ENCODE measurements around the gene TMEM190. TPM values are rescaled to one million over a fixed set of nuclear protein-coding genes. Genes with fewer than 3 reads are reported as not detected.
A peak's percentile ranks its signal among the peaks of the same experiment; 100 is the strongest.

Gene TMEM190
- total and polyA plus RNA-seq, 9 of the 15 experiments (the other 6 are each of a cell fraction or from before 2014, with no cell fraction given): not detected

DNA sequence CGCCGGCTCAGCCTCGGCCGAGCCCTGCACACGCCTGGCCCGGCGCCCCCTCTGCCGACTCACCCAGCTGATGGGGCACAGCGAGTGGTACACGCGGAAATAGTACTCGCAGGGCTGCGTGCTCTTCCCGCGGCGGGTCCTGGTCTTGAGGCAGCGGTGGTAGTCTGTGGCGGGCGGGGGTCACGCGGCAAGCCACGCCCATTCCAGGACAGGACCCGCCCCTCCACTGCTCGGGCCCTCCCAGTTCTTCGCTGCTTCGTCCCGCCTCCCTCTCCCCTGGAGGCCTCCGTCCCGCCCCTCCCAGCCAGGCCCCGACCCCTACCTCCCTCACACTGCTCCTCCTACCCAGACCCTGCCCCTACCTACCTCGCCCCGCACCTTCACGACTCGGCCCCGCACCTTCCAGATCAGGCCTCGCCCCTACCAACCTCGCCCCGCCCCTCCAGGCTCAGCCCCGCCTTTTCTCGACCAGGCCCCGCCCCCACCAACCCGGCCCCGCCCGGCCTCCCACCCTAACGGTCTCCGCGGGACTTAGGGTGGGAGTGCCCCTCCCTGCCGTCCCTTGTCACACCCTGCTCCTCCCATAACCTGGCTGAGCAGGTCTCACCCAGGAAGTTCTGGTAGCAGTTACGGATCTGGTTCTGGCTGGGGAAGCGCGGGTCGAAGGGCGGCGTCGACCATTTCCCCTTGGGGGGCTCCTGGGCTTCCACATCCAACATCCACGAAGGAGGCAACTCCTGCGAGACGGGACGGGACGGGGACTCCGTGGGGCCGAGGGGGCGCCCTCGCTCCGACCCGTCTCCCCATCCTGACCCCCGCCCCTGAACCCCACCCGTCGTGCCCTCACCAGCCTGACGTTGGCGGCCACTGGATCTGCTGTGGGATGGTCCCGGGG lies 22.6 kb upstream of the TMEM190 start (continued):
- TF ChIP-seq, protein P1, sequence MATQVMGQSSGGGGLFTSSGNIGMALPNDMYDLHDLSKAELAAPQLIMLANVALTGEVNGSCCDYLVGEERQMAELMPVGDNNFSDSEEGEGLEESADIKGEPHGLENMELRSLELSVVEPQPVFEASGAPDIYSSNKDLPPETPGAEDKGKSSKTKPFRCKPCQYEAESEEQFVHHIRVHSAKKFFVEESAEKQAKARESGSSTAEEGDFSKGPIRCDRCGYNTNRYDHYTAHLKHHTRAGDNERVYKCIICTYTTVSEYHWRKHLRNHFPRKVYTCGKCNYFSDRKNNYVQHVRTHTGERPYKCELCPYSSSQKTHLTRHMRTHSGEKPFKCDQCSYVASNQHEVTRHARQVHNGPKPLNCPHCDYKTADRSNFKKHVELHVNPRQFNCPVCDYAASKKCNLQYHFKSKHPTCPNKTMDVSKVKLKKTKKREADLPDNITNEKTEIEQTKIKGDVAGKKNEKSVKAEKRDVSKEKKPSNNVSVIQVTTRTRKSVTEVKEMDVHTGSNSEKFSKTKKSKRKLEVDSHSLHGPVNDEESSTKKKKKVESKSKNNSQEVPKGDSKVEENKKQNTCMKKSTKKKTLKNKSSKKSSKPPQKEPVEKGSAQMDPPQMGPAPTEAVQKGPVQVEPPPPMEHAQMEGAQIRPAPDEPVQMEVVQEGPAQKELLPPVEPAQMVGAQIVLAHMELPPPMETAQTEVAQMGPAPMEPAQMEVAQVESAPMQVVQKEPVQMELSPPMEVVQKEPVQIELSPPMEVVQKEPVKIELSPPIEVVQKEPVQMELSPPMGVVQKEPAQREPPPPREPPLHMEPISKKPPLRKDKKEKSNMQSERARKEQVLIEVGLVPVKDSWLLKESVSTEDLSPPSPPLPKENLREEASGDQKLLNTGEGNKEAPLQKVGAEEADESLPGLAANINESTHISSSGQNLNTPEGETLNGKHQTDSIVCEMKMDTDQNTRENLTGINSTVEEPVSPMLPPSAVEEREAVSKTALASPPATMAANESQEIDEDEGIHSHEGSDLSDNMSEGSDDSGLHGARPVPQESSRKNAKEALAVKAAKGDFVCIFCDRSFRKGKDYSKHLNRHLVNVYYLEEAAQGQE (IDR thresholded peaks at IDR 0.05; ENCODE audit: borderline replicate concordance): peak; percentile 23; the same call in 1 of the 2 replicates
- TF ChIP-seq, protein P1 (CRISPR knock-in tag; IDR thresholded peaks at IDR 0.05; ENCODE audit: low read depth): no peak
- TF ChIP-seq NBN (IDR thresholded peaks at IDR 0.05; ENCODE audit: low read depth) (no peak), MAFF (IDR thresholded peaks at IDR 0.05; ENCODE audit: low read length) (no peak), PHF20 (IDR thresholded peaks at IDR 0.05; ENCODE audit: partially characterized antibody) (no peak), NFIX (CRISPR knock-in tag; IDR thresholded peaks at IDR 0.05; ENCODE audit: low read depth) (no peak), TAF1 (IDR thresholded peaks at IDR 0.05; ENCODE audit: control insufficient read depth, extremely low read depth, insufficient read depth, low read length, severe bottlenecking) (peak; percentile 25), HDAC1 (IDR thresholded peaks at IDR 0.05) (0 out of 4 replicates have a peak, but pooled peaks of 1 of the 2 experiments have one; percentile 8), SP1 (CRISPR knock-in tag; IDR thresholded peaks at IDR 0.05) (peak; percentile 63), PRMT5 (CRISPR knock-in tag; IDR thresholded peaks at IDR 0.05) (no peak), NRF1 (conservative IDR thresholded peaks at IDR 0.05 in 1 of 2, IDR thresholded peaks at IDR 0.05 in 1 of 2) (0 out of 4 replicates have a peak, but pooled peaks have one; percentile 18 to 24), HNRNPH1 (optimal IDR thresholded peaks at IDR 0.05; ENCODE audit: low read depth, low read length) (no peak), GABPB1 (CRISPR knock-in tag; IDR thresholded peaks at IDR 0.05) (peak; percentile 40; the same call in 1 of the 2 replicates), ZBTB7A (IDR thresholded peaks at IDR 0.05; ENCODE audit: borderline replicate concordance, control insufficient read depth, low read depth, low read length) (peak; percentile 22; the same call in 1 of the 2 replicates), NFIC (IDR thresholded peaks at IDR 0.05) (peak; percentile 35; the same call in 1 of the 2 replicates), ZNF239 (CRISPR knock-in tag; IDR thresholded peaks at IDR 0.05) (no peak), SMAD2 (IDR thresholded peaks at IDR 0.05; ENCODE audit: low read depth, low read length) (no peak), ARID1B (IDR thresholded peaks at IDR 0.05) (no peak), BCL6 (CRISPR knock-in tag; IDR thresholded peaks at IDR 0.05) (no peak)

All from K562 (cell line).